ENCODE measurements around the gene SLC9A9. TPM values are rescaled to one million over a fixed set of nuclear protein-coding genes. Genes with fewer than 3 reads are reported as not detected.

The SLC9A9 gene
- total RNA-seq, 1 donor from 2014 or later: 3.0 TPM

GRCh38 chr3:143343031-143343430 is 505.2 kb downstream of the SLC9A9 start:
- DNase-seq (ENCODE audit: low read depth): no peak
- no peak for TF ChIP-seq CTCF (IDR thresholded peaks at IDR 0.05; ENCODE audit: insufficient read depth, low read length, poor library complexity, severe bottlenecking)
- H3K27me3 ChIP-seq (ENCODE audit: control insufficient read depth, insufficient read depth, low read length): no peaks in the 10 kb centered on the region
- no peaks in the 10 kb centered on the region for H3K36me3 ChIP-seq (ENCODE audit: control insufficient read depth, insufficient read depth, low read length)
- H3K4me3 ChIP-seq (ENCODE audit: low read depth, low read length): no peak overlapping the region

GRCh38 chr3:143339451-143339850 is 508.8 kb downstream of the SLC9A9 start:
- TF ChIP-seq CTCF (IDR thresholded peaks at IDR 0.05; ENCODE audit: insufficient read depth, low read length, poor library complexity, severe bottlenecking): no peak
- no peaks in the 10 kb centered on the region for H3K27me3 ChIP-seq (ENCODE audit: control insufficient read depth, insufficient read depth, low read length)
- DNase-seq (ENCODE audit: low read depth): no peak
- no peaks in the 10 kb centered on the region for H3K36me3 ChIP-seq (ENCODE audit: control insufficient read depth, insufficient read depth, low read length)
- H3K4me3 ChIP-seq (ENCODE audit: low read depth, low read length): no peak overlapping the region

GRCh38 chr3:143337387-143337786 is 510.9 kb downstream of the SLC9A9 start:
- Histone ChIP-seq H3K4me3 (ENCODE audit: low read depth, low read length) (no peak overlapping the region), H3K27me3 (ENCODE audit: control insufficient read depth, insufficient read depth, low read length) (no peaks in the 10 kb centered on the region), H3K36me3 (ENCODE audit: control insufficient read depth, insufficient read depth, low read length) (no peaks in the 10 kb centered on the region)
- DNase-seq (ENCODE audit: low read depth): no peak
- TF ChIP-seq CTCF (IDR thresholded peaks at IDR 0.05; ENCODE audit: insufficient read depth, low read length, poor library complexity, severe bottlenecking): no peak

- DNase-seq (ENCODE audit: low read depth): no peak
- Histone ChIP-seq H3K4me3 (ENCODE audit: low read depth, low read length) (no peak overlapping the region), H3K36me3 (ENCODE audit: control insufficient read depth, insufficient read depth, low read length) (no peaks in the 10 kb centered on the region), H3K27me3 (ENCODE audit: control insufficient read depth, insufficient read depth, low read length) (no peaks in the 10 kb centered on the region)
- no peak for TF ChIP-seq CTCF (IDR thresholded peaks at IDR 0.05; ENCODE audit: insufficient read depth, low read length, poor library complexity, severe bottlenecking)
Measured at GRCh38 chr3:143334231-143334630, 514.0 kb downstream of the SLC9A9 start.

GRCh38 chr3:143333367-143333766 is 514.9 kb downstream of the SLC9A9 start:
- no peak for TF ChIP-seq CTCF (IDR thresholded peaks at IDR 0.05; ENCODE audit: insufficient read depth, low read length, poor library complexity, severe bottlenecking)

GRCh38 chr3:143332026-143332425 is 516.2 kb downstream of the SLC9A9 start:
- no peak for TF ChIP-seq CTCF (IDR thresholded peaks at IDR 0.05; ENCODE audit: insufficient read depth, low read length, poor library complexity, severe bottlenecking)
- H3K36me3 ChIP-seq (ENCODE audit: control insufficient read depth, insufficient read depth, low read length): no peaks in the 10 kb centered on the region
- DNase-seq (ENCODE audit: low read depth): no peak
- no peak overlapping the region for H3K4me3 ChIP-seq (ENCODE audit: low read depth, low read length)
- no peaks in the 10 kb centered on the region for H3K27me3 ChIP-seq (ENCODE audit: control insufficient read depth, insufficient read depth, low read length)

More at GRCh38 chr3:143333367-143333766, 514.9 kb downstream of the SLC9A9 start:
- Histone ChIP-seq H3K27me3 (ENCODE audit: control insufficient read depth, insufficient read depth, low read length) (no peaks in the 10 kb centered on the region), H3K4me3 (ENCODE audit: low read depth, low read length) (no peak overlapping the region), H3K36me3 (ENCODE audit: control insufficient read depth, insufficient read depth, low read length) (no peaks in the 10 kb centered on the region)
- DNase-seq (ENCODE audit: low read depth): no peak
